Dermis blood vessel endothelial cell (primary cell): ENCODE measurements around the gene FGF14. TPM values are rescaled to one million over a fixed set of nuclear protein-coding genes. Genes with fewer than 3 reads are reported as not detected.
"Not testable (repeated sequence)": the region's sequence is repeated elsewhere in the genome, so short reads cannot be mapped to it uniquely, and the experiment has no call there.

Experiments
- DNase-seq: peaks from one replicate; pipeline ENCODE4 v3.0.0; 2010
- total RNA-seq: library from RNA; depleted of rRNA; stranded (reverse); fragments of >200 nt; gene quantifications from 2 replicates; pipeline ENCODE4 v1.2.3, GENCODE V29; 2014

Gene FGF14
- total RNA-seq, 1 donor from 2014 or later: 0.34 TPM

DNA sequence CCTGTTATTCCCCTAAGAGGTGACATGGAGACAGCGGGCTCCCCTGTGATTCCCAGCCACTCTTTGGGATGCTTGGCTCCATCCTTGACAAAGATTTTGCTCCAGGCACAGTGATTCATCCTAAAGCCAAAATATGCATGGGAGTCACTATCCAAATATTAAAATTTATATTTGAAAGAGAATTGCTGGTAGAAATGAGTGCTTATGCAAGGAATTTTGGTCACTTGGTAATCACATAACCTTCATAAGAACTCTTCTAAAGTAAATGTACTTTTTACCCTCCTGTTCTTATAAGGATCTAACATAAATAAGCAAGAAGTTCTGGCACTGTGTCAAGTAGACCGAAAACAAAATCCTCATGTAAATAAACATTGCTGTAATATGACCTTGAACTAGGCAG, 563.5 kb downstream of the FGF14 start:
- no peak for DNase-seq

DNA sequence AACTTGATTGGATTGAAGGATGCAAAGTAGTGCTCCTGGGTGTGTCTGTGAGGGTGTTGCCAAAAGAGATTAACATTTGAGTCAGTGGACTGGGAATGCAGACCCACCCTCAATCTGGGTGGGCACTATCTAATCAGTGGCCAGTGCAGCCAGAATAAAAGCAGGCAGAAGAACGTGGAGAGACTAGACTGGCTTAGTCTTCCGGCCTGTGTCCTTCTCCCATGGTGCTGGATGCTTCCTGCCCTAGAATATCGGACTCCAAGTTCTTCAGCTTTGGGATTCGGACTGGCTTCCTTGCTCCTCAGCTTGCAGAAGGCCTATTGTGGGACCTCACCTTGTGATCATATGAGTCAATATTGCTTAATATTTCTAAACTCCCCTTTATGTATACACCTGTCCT, 564.1 kb downstream of the FGF14 start:
- DNase-seq: not testable (repeated sequence)

GRCh38 chr13:101837288-101837687, 564.6 kb downstream of the FGF14 start:
- no peak for DNase-seq

GRCh38 chr13:101835920-101836319, 565.9 kb downstream of the FGF14 start:
- no peak for DNase-seq

DNA sequence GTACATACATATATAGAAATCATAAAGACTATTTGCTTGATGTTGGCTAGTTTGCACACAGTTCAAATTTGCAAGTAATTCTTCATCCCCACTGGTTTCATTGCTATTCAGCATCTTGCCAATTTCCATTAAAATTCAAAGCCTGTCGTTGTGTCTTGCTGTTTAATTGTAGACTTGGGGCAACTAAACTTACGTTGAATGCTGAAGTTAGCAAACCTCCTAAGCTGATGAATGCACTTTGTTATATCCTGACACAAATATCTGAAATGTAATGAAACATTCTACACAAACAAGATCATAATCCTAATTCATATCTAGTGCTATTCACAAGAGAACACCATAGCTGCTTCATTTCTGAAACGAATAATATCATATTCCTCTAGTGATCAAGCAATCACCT, 568.2 kb downstream of the FGF14 start:
- DNase-seq: no peak

- DNase-seq: no peak
Measured at GRCh38 chr13:101830035-101830434, 571.8 kb downstream of the FGF14 start.

DNA sequence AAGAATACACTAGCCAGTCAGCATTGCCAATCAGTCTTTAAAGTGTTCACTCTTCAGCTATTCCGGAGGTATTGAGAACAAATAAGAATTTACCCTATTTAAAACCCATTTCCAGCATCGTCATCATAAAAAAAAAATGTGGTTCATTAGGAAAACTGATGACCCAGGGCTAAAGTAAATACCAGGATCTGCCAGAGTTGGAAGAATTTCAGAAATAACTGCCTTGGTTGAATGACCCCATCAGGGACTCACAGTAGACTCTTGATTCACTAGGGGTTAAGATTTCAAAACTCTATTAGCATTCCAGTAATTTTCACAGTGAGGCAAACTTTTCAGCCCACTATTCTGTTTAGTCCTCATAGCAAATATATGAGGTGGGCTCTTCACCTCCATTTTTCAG, 572.4 kb downstream of the FGF14 start:
- no peak for DNase-seq

DNA sequence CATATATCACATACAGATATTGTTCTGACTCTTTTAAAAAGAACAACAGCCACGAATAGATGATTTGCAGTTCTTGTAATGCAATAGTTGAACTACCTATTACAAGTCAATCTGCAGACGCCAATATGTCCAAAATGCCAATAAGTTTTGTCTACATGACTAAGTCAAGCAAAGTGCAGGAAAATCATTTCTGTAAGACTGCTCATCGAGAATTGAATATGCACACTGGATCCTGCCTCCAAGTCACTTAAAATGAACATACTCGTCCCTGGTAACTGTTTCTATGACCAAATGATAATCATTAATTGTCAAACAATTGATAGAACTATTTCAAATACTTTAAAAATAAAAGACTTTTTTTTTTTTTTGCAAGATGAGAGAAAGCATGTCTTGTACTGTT, 573.7 kb downstream of the FGF14 start:
- no peak for DNase-seq

DNA sequence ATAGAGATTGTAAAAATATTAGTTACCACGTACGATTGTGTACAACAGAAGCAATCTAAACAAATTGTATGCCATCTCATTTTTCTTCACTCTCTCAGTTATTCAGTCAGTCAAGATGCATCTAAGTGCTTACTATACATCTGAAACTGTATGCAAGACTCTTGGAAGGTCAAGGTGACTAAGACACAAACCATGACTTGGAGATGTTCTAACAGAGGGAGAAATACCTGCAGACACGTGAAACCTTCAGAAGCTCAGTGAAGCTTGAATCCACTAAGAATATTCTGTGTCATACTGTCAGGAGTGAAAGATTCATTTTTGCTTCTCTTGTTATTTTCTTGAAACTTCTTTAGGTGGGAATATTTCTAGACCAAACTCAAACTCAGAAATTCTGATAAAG, 584.0 kb downstream of the FGF14 start:
- DNase-seq: no peak

DNA sequence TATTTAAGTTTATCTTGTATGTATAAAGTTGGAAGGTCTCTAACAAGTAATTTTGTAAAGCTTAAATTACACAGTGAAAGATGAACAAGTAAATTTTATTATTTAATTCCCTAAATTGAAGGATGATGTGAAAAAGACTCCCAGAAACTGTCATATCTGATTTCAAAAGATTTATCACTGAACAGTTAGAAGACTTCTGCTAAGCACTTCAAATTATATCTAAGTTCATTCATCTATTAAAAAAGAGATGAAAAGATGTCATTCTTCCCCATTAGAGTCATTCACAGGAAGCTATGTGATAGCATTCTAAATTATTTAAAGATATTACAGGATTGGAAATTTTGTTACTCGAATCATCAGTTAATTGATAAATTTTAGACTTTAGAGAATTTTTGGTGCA, 590.0 kb downstream of the FGF14 start:
- DNase-seq: no peak

DNA sequence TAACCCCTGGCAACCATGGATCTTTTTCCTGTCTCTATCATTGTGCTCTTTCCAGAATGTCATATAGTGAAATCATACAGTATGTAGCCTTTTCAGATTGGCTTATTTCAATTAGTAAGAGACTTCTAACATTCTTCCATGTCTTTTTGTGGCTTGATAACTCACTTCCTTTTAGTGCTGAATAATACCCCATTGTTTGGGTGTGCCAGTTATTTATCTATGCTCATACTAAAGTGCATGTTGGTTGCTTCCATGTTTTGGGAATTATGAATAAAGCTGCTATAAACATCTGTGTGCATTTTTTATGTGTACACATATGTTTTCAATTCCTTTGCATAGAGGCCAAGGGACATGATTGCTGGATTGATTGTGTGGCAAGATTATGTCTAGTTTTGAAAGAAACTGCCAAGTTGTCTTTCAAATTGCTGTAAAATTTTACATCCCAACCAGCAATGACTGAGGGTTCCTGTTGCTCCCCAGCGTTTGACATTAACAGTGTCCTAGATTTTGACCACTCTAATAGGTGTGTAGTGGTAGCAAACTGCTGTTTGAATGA, 590.5 kb downstream of the FGF14 start:
- DNase-seq: no peak

DNA sequence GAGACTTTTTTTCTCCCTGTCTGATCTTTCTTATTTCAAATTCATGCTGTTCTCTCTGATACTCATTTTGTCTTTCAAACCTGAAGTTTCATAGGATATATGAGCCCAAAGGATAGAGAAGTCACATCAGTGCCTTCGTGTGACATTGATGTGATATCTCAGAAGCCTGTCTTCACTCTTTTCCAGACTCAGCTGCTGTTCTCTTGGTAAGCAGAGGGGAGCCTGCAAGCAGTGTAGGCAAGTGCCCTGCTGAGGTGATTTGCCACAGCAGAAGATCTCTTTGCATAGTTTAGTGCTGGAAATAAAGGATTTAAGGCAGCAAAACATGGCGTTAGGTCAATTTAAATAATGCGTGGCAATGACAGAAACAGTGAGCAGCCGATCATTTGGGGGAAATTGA, 602.7 kb downstream of the FGF14 start:
- DNase-seq: no peak

DNA sequence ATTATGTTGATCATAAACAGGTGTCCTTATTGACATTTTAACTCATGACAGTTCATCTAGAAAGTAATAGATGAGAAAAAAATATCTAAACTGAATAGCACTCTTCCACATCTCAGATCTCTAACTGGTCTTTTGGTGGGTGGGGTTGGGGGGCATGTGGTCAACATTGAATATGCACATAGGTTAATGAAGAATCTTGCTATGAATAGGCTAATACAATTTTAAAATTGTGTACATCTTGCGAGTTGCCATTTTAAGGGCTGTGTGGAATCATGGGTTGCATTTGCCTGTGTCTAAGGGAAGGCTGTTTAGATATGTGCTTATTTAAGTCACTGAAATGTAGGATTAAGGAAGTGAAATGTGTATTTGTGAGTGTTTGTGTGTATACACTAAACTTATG, 603.4 kb downstream of the FGF14 start:
- DNase-seq: no peak

DNA sequence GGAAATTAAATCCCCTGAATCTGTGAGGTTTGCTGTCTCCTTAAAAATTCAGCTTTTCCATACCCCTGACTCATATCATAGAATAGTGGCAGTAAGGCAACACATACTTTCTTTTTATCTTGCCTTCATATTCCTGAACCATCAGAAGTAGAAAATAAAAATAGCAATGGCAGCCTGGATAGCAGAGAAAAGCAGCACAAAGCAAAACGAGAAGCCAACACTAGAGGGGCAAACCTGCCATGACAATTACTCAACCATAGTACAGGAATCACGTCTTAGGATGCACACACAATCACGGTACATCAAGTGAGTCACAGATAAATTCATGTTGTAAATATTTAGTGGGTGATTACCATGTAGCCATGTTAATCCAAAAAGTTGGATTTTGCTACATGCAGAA, 606.4 kb downstream of the FGF14 start:
- no peak for DNase-seq

DNA sequence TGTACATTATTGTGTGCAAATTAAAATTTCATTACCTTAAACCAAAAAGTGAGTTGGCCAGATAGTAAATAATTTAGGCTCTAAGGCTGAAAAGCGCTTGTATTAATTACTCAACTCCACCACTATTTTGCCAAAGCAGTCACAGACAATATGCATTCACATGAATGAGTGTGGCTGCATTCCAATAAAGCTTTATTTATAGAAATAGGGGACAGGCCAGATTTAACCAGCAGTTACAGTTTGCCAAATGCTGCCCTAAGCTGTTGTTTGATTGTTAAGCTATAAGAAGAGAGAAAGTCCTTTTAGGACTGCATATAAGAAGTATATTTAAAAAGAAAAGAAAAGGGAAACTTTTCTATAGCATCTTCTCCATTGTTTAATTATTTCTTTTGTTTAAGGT, 606.8 kb downstream of the FGF14 start:
- no peak for DNase-seq

DNA sequence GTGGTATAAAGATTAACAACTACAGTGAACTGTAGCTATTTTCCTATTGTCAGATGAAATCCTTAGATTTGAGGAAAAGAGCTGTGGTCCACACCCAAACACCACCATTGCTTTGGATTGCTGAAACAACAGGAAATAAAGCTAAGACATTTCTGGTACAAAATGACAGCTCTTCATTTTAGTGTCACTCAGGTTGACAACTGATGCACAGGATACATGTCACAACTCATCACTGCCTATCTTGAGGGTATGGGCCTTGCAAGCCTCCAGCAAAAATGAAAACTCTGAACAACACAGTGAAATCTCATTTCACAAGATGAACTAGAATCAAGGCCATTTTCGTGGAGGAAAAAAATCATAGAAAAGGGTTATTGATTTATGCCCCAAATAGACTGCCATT, 609.7 kb downstream of the FGF14 start:
- DNase-seq: no peak

- DNase-seq: peak; percentile 15
Measured at GRCh38 chr13:101785858-101786257, 616.0 kb downstream of the FGF14 start.

GRCh38 chr13:101784313-101784712, 617.5 kb downstream of the FGF14 start:
- no peak for DNase-seq

- no peak for DNase-seq
Measured at GRCh38 chr13:101783554-101783953, 618.3 kb downstream of the FGF14 start.

- DNase-seq: no peak
Measured at GRCh38 chr13:101780211-101780610, 621.6 kb downstream of the FGF14 start.

DNA sequence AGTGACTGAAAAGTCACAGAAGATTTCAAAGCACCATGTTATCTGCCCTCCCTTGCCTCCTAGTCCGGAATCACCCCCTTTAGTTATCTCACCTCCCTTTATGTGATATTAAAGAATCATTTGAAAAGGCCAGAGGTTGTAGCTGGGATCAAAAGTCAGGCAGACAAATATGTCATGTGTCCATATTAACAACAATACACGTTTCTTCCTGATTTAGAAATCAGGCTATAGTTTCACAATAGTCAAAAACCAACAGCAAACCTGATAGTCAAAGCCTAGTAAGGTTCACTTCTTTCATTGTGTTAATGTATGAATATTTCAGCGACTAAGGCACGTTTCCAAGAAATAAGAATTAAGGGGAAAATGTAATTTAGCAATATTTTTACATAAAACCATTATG, 622.7 kb downstream of the FGF14 start:
- no peak for DNase-seq

GRCh38 chr13:101775267-101775666, 626.6 kb downstream of the FGF14 start:
- DNase-seq: no peak

GRCh38 chr13:101774393-101774792, 627.5 kb downstream of the FGF14 start:
- DNase-seq: no peak

DNA sequence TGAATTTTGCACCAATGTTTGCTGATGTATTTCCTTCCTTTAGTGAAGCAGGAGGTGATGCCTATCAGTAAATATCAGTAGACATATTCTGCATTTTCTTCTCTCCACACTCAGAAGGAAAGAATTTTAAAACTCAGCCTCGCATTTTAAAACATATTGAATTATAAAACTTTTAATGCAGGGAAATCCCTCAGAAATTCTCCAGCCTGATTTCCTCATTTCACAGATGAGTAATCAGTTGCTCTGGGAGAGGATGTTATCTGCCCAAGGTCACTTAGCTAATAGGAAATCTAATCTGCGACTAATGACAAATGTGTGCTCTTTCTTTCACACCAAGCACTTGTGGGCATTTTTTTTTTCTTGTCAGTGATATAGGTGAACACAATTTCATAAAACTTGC, 628.8 kb downstream of the FGF14 start:
- DNase-seq: peak; percentile 15

DNA sequence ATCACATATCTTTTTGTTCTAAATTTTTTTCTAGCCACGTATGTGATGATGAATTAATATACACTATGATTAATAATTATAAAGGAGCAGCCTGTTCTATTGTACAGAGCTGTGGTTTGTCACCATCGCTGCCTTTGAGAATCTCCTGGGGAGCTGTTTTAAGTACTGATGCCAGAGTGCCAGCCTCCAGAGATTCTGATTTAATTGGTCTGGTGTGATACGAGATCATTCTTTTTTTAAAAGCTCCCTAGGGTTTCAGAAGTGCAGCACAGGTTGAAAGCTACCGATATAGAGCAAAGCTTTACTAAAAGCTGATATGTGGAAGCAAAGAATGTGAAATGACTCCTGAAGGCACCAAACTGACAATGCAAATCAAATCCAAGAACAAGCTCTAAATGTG, 634.7 kb downstream of the FGF14 start:
- DNase-seq: no peak

- no peak for DNase-seq
Measured at GRCh38 chr13:101763191-101763590, 638.7 kb downstream of the FGF14 start.
